ENCODE data around the gene XCR1. TPM values are rescaled to one million over a fixed set of nuclear protein-coding genes. Genes with fewer than 3 reads are reported as not detected.

XCR1 gene
- total and polyA plus RNA-seq, 3 donors from 2014 or later = 0.06 to 0.34 (median 0.16) TPM

GRCh38 chr3:46068501-46068900 lies 41.2 kb upstream of the XCR1 start:
- Histone ChIP-seq H3K36me3 (ENCODE audit: low read depth, missing control alignments) (no peaks in the 10 kb centered on the region), H3K4me1 (no peaks in the 10 kb centered on the region), H3K9me3 (no peaks in the 10 kb centered on the region), H3K27me3 (no peaks in the 10 kb centered on the region), H3K27ac (no peak overlapping the region), H3K4me3 (no peak overlapping the region)
- DNase-seq = no peak
- 81 to 83% methylated on average over 4 of the region's 4 CpGs for whole genome bisulfite sequencing, 2 donors
- intact Hi-C loops (cut with DNase I; ENCODE audit: low total_unique reads) = no loop called here
- TF ChIP-seq POLR2A (IDR thresholded peaks at IDR 0.05) (no peak), CTCF (IDR thresholded peaks at IDR 0.05) (no peak)

GRCh38 chr3:46067401-46067800 lies 40.1 kb upstream of the XCR1 start:
- no peaks in the 10 kb centered on the region for H3K9me3 ChIP-seq
- intact Hi-C loops (cut with DNase I; ENCODE audit: low total_unique reads) = no loop called here
- DNase-seq = no peak
- no peak overlapping the region for H3K27ac ChIP-seq
- H3K4me3 ChIP-seq = no peak overlapping the region
- TF ChIP-seq CTCF (IDR thresholded peaks at IDR 0.05) (no peak), POLR2A (IDR thresholded peaks at IDR 0.05) (no peak)
- no peaks in the 10 kb centered on the region for H3K27me3 ChIP-seq
- H3K4me1 ChIP-seq = no peaks in the 10 kb centered on the region
- H3K36me3 ChIP-seq (ENCODE audit: low read depth, missing control alignments) = no peaks in the 10 kb centered on the region

- Histone ChIP-seq H3K27me3 (no peaks in the 10 kb centered on the region), H3K9me3 (no peaks in the 10 kb centered on the region), H3K4me1 (no peaks in the 10 kb centered on the region), H3K4me3 (no peak overlapping the region), H3K36me3 (ENCODE audit: low read depth, missing control alignments) (no peaks in the 10 kb centered on the region), H3K27ac (no peak overlapping the region)
- WGBS, 2 donors = 72 to 77% methylated on average over 7 to 8 of the region's 8 CpGs
- intact Hi-C loops (cut with DNase I; ENCODE audit: low total_unique reads) = no loop called here
- no peak for DNase-seq
- no peak for TF ChIP-seq POLR2A (IDR thresholded peaks at IDR 0.05)
- no peak for TF ChIP-seq CTCF (IDR thresholded peaks at IDR 0.05)
Observed at GRCh38 chr3:46065750-46066256, 38.5 kb upstream of the XCR1 start.

- no peak for TF ChIP-seq CTCF (IDR thresholded peaks at IDR 0.05)
- TF ChIP-seq POLR2A (IDR thresholded peaks at IDR 0.05) = no peak
- H3K27ac ChIP-seq = no peak overlapping the region
- no peak overlapping the region for H3K4me3 ChIP-seq
- 28 to 32% methylated on average over 6 of the region's 6 CpGs for WGBS, 2 donors
- H3K4me1 ChIP-seq = no peaks in the 10 kb centered on the region
- H3K36me3 ChIP-seq (ENCODE audit: low read depth, missing control alignments) = no peaks in the 10 kb centered on the region
- H3K9me3 ChIP-seq = no peaks in the 10 kb centered on the region
- H3K27me3 ChIP-seq = no peaks in the 10 kb centered on the region
- no peak for DNase-seq
- intact Hi-C loops (cut with DNase I; ENCODE audit: low total_unique reads) = no loop called here
Observed at GRCh38 chr3:46065294-46065705, 38.0 kb upstream of the XCR1 start.

- no peak overlapping the region for H3K27ac ChIP-seq
- intact Hi-C loops (cut with DNase I; ENCODE audit: low total_unique reads) = no loop called here
- H3K9me3 ChIP-seq = no peaks in the 10 kb centered on the region
- H3K4me1 ChIP-seq = no peaks in the 10 kb centered on the region
- H3K4me3 ChIP-seq = no peak overlapping the region
- H3K27me3 ChIP-seq = no peaks in the 10 kb centered on the region
- TF ChIP-seq POLR2A (IDR thresholded peaks at IDR 0.05) = no peak
- TF ChIP-seq CTCF (IDR thresholded peaks at IDR 0.05) = no peak
- no peaks in the 10 kb centered on the region for H3K36me3 ChIP-seq (ENCODE audit: low read depth, missing control alignments)
- DNase-seq = no peak
- 23 to 41% methylated on average over 2 of the region's 2 CpGs for WGBS, 2 donors
Observed at GRCh38 chr3:46062679-46063078, 35.4 kb upstream of the XCR1 start.
